ENCODE measurements around the gene ZDHHC24.

- TF ChIP-seq CTCF (IDR thresholded peaks at IDR 0.05; ENCODE audit: borderline replicate concordance, extremely low read depth, low read length, poor library complexity, severe bottlenecking): no peak
- no peak for TF ChIP-seq EZH2 (IDR thresholded peaks at IDR 0.05; ENCODE audit: borderline replicate concordance, low read depth, low read length, severe bottlenecking)
These were observed 61.0 kb downstream of the ZDHHC24 start for GRCh38 chr11:66484806-66485380.
